ENCODE measurements around the gene TPX2. TPM values are rescaled to one million over a fixed set of nuclear protein-coding genes. Genes with fewer than 3 reads are reported as not detected.

TPX2 gene
- total and polyA plus RNA-seq, 7 donors = 0.63 to 8.5 (median 2.2) TPM

DNA sequence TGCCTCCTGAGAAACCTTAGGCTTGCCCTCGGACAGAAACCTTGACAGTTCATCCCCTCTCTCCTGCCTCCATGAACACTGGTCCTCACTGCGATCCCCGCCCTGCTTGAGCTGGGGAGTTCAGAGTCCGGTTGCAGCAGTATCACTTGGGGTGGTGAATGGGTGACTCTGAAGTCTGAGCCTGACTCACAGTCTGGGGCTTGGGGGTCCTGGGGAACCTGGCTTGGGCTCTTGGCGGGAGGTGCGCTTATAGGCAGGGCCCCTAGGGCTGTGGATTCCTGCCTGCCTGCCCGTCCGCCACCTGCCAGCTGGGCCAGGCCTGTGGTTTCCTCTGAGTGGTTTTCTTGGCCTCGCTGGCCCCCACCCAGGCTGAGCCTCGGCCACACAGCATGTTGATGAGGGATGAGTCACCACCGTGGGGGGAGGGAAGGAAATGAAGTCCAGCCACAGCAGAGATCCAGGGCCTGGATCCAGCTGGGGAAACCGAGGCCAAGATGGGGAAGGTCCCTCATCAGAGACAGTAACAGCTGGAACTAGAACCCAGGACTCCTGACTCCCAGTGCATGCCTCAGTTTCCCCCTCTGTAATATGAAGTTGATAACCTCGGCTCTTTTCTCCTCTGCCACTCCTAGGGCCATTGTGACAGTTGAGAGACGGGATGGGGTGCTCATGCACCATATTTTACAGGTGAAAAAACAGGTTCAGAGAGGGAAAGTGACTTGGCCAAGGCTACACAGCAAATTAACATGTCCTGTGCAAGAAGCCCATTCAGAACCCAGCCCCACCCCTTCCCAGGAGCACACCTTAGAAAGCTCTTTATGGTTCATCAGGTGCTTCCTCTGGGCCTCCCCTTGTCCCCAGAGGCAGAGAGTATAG, 97.1 kb downstream of the TPX2 start:
- Histone ChIP-seq H3K4me3 (no peak overlapping the region), H3K27me3 (ENCODE audit: insufficient read depth in 3 of 3, low read length in 2 of 3) (no peaks in the 10 kb centered on the region), H3K9me3 (no peaks in the 10 kb centered on the region), H3K27ac (peak overlapping the region; percentile 67), H3K4me1 (peaks cover 31% of the 10 kb centered on the region), H3K36me3 (ENCODE audit: insufficient read depth in 1 of 2, low read depth in 1 of 2) (peaks cover 0 to 42% of the 10 kb centered on the region in 2 donors)
- peak; percentile 81 to 93 (median 87) for ATAC-seq
- 19 to 27% (median 19%) methylated on average over 14 of the region's 14 CpGs for WGBS, 3 donors
- DNase-seq = peak; percentile 90 to 94
- TF ChIP-seq CTCF (IDR thresholded peaks at IDR 0.05) = no peak
- intact Hi-C loops (cut with DNase I) = loop anchor here in 1 of 2 donors (5.0 kb wide), 1 partner anchor 109 kb away; no protein-coding TSS in a partner anchor

DNA sequence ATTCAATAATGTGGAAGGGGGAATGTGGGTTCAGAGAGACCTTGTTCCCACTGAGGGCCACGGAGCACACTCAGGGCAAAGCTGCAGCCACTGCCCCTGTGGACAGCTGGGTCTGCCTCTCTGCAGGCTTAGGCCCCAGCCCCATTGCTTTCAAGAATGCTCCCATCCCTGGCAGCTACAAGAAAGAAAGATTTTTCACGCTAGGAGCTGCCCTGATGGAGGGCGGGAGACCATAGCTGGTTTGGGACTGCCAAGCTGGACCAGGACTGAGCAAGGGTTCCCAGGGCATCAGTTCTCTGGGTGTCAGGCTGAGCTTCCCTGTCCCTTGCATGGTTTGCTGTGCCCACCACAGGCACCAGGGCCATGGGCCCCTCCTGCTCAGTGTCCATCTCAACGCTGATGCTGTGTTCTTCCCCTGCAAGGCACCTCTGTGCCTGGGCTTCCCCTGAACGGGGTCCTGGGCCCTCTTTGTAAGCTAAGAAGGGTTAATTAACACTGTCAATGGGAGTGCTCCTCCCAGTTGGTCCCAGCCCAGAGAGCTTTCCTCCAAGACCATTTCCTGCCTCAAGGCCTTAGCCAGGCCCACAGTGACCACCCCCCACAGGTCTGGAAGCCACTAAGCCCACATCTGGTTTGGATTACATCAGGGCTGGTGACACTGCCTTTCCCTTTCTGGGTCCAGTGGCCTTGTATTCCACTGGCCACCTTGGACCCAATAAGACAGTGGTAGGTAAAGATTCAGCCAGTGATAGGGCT, 97.9 kb downstream of the TPX2 start:
- intact Hi-C loops (cut with DNase I) = loop anchor here in 1 of 2 donors (5.0 kb wide), 1 partner anchor 110 kb away; no protein-coding TSS in a partner anchor
- Histone ChIP-seq H3K4me1 (peaks cover 31% of the 10 kb centered on the region), H3K36me3 (ENCODE audit: insufficient read depth in 1 of 2, low read depth in 1 of 2) (peaks cover 0 to 34% of the 10 kb centered on the region in 2 donors), H3K27me3 (ENCODE audit: insufficient read depth in 3 of 3, low read length in 2 of 3) (no peaks in the 10 kb centered on the region), H3K27ac (peak overlapping the region; percentile 39), H3K4me3 (no peak overlapping the region), H3K9me3 (no peaks in the 10 kb centered on the region)
- WGBS, 3 donors = 33 to 48% (median 36%) methylated on average over 5 of the region's 5 CpGs
- ATAC-seq = peak in 2 of 4 donors; percentile 1 to 2
- no peak for TF ChIP-seq CTCF (IDR thresholded peaks at IDR 0.05)
- DNase-seq = no peak

DNA sequence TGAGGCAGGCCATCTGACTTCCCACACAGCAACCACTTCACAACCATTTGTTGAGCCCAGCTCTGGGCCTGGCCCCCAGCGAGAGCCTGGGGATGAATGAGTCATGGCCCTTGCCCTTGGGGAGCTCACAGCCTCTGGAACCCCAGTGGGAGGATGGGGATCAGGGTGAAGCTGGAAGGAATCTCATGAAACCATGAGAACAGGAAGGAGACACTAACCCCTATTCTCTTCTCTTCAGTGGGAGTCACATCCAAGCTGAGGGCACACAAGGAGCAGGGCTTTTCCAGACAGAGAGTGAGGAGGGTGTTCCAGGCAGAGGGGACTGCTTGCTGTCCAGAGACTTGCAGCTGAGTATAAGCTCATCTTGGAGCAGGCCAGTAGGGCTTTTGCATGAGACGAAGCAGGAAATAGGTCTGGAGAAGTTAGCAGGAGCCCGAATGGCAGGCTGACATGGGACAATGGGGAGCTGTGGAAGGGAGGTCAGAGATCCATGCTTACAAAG, 98.9 kb downstream of the TPX2 start:
- intact Hi-C loops (cut with DNase I) = loop anchor here in 1 of 2 donors (5.0 kb wide), 1 partner anchor 111 kb away; no protein-coding TSS in a partner anchor
- Histone ChIP-seq H3K27ac (peak overlapping the region; percentile 38), H3K4me1 (peaks cover 31% of the 10 kb centered on the region), H3K4me3 (no peak overlapping the region), H3K27me3 (ENCODE audit: insufficient read depth in 3 of 3, low read length in 2 of 3) (no peaks in the 10 kb centered on the region), H3K36me3 (ENCODE audit: insufficient read depth in 1 of 2, low read depth in 1 of 2) (peaks cover 0 to 26% of the 10 kb centered on the region in 2 donors), H3K9me3 (no peaks in the 10 kb centered on the region)
- no peak for ATAC-seq
- TF ChIP-seq CTCF (IDR thresholded peaks at IDR 0.05) = no peak
- DNase-seq = no peak
- whole genome bisulfite sequencing, 3 donors = 26 to 42% (median 37%) methylated on average over 3 of the region's 3 CpGs

DNA sequence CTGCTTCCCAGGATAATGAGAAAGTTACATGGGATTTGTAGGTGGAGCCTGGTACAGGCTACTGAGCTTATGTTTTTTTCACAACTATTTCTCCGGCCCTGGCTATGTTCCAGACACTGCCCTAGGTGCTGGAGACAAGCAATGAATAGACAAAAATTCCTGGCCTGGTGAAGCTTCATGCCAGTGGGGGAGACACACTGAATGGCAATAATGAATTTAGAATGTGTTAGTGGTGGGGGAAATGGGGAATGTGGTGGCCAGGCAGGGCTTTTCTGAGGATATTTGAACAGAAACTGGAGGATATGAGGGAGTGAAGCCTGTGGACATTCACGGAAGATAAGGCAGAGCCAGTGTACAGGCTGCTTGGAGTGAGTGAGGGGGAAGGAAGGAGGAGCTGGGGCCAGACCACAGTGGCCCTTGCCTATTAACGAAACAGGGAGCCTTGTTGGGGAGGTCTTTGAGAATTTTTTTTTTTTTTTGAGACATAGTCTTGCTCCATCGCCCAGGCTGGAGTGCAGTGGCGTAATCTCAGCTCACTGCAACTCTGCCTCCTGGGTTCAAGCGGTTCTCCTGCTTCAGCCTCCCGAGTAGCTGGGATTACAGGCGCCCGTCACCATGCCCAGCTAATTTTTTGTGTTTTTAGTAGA, 99.7 kb downstream of the TPX2 start:
- DNase-seq (no peak), ATAC-seq (no peak)
- WGBS, 3 donors = 68 to 78% (median 71%) methylated on average over 9 of the region's 9 CpGs
- H3K36me3 ChIP-seq (ENCODE audit: insufficient read depth in 1 of 2, low read depth in 1 of 2) = peaks cover 0 to 18% of the 10 kb centered on the region in 2 donors
- peaks cover 28% of the 10 kb centered on the region for H3K4me1 ChIP-seq
- no peak for TF ChIP-seq CTCF (IDR thresholded peaks at IDR 0.05)
- no peak overlapping the region for H3K27ac ChIP-seq
- no peaks in the 10 kb centered on the region for H3K27me3 ChIP-seq (ENCODE audit: insufficient read depth in 3 of 3, low read length in 2 of 3)
- no peak overlapping the region for H3K4me3 ChIP-seq
- H3K9me3 ChIP-seq = no peaks in the 10 kb centered on the region
- intact Hi-C loops (cut with DNase I) = loop anchor here in 1 of 2 donors (5.0 kb wide), 1 partner anchor 111 kb away; no protein-coding TSS in a partner anchor
